ENCODE data around the gene SESN1. TPM values are rescaled to one million over a fixed set of nuclear protein-coding genes. Genes with fewer than 3 reads are reported as not detected.
"Not testable (repeated sequence)": the region's sequence is repeated elsewhere in the genome, so short reads cannot be mapped to it uniquely, and the experiment has no call there.

The SESN1 gene
- polyA plus RNA-seq, 1 donor (not counting 4 experiments of a cell fraction or from before 2014, with no cell fraction given): 21.4 TPM

- Histone ChIP-seq H3K9ac (ENCODE audit: control insufficient read depth, extremely low read depth, insufficient read depth, low read length) (no peak overlapping the region), H3K27ac (ENCODE audit: control insufficient read depth, insufficient read depth, low read length) (no peak overlapping the region), H3K4me3 (ENCODE audit: control insufficient read depth in 2 of 3, extremely low read depth in 1 of 3, insufficient read depth in 2 of 3, low read depth in 1 of 3, low read length in 3 of 3) (peak overlapping the region in 2 of 3 experiments; percentile 29 to 43), H4K20me1 (ENCODE audit: control insufficient read depth, extremely low read depth, insufficient read depth, low read length) (no peaks in the 10 kb centered on the region), H3K4me2 (ENCODE audit: control insufficient read depth, extremely low read depth, insufficient read depth, low read depth, low read length) (peak overlapping the region; percentile 70), H2AFZ (ENCODE audit: control insufficient read depth, low read length) (peak overlapping the region; percentile 1), H3K9me1 (ENCODE audit: control insufficient read depth, extremely low read depth, insufficient read depth, low read length) (no peaks in the 10 kb centered on the region), H3K9me3 (ENCODE audit: control insufficient read depth, low read depth, low read length) (no peaks in the 10 kb centered on the region), H3K4me1 (ENCODE audit: control insufficient read depth, extremely low read depth, insufficient read depth, low read length) (peaks cover 30% of the 10 kb centered on the region), H3K36me3 (ENCODE audit: control insufficient read depth in 2 of 2, extremely low read depth in 1 of 2, insufficient read depth in 2 of 2, low read length in 2 of 2) (no peaks in the 10 kb centered on the region), H3K79me2 (ENCODE audit: control insufficient read depth, insufficient read depth, low read length) (peaks cover 4% of the 10 kb centered on the region), H3K27me3 (ENCODE audit: control insufficient read depth, extremely low read depth, insufficient read depth, low read length) (no peaks in the 10 kb centered on the region)
- no peak for TF ChIP-seq CTCF (optimal IDR thresholded peaks at IDR 0.05 in 1 of 3, IDR thresholded peaks at IDR 0.05 in 1 of 3, conservative IDR thresholded peaks at IDR 0.05 in 1 of 3; ENCODE audit: extremely low read depth in 1 of 3, insufficient read depth in 2 of 3, low read length in 3 of 3)
- TF ChIP-seq EZH2 (IDR thresholded peaks at IDR 0.05; ENCODE audit: low read length): no peak
- dilution Hi-C loops (cut with MboI; ENCODE audit: extremely low pct_ligation_motif_present, low sequenced_read_pairs): no loop called here
- DNase-seq (ENCODE audit: low read depth, low spot score): no peak
- peak; percentile 49 for FAIRE-seq
Observed at GRCh38 chr6:109117346-109118035, 22.8 kb upstream of the SESN1 start.

GRCh38 chr6:109112663-109113062 is 18.0 kb upstream of the SESN1 start:
- H3K4me3 ChIP-seq (ENCODE audit: control insufficient read depth in 2 of 3, extremely low read depth in 1 of 3, insufficient read depth in 2 of 3, low read depth in 1 of 3, low read length in 3 of 3); dilution Hi-C loops (cut with MboI; ENCODE audit: extremely low pct_ligation_motif_present, low sequenced_read_pairs): not testable (repeated sequence)

DNA sequence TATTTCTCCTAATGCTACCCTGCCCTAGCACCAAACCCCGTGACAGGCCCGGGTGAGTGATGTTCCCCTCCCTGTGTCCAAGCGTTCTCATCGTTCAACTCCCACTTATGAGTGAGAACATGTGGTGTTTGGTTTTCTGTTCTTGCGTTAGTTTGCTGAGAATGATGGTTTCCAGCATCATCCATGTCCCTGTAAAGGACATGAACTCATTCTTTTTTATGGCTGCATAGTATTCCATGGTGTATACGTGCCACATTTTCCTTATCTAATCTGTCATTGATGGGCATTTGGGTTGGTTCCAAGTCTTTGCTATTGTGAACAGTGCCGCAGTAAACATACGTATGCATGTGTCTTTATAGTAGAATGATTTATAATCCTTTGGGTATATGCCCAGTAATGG is 15.0 kb upstream of the SESN1 start:
- H3K27ac ChIP-seq (ENCODE audit: control insufficient read depth, insufficient read depth, low read length); dilution Hi-C loops (cut with MboI; ENCODE audit: extremely low pct_ligation_motif_present, low sequenced_read_pairs); DNase-seq (ENCODE audit: low read depth, low spot score); FAIRE-seq; H3K4me2 ChIP-seq (ENCODE audit: control insufficient read depth, extremely low read depth, insufficient read depth, low read depth, low read length); H4K20me1 ChIP-seq (ENCODE audit: control insufficient read depth, extremely low read depth, insufficient read depth, low read length); H3K4me3 ChIP-seq (ENCODE audit: control insufficient read depth in 2 of 3, extremely low read depth in 1 of 3, insufficient read depth in 2 of 3, low read depth in 1 of 3, low read length in 3 of 3); H3K9me3 ChIP-seq (ENCODE audit: control insufficient read depth, low read depth, low read length); H3K79me2 ChIP-seq (ENCODE audit: control insufficient read depth, insufficient read depth, low read length); H3K9ac ChIP-seq (ENCODE audit: control insufficient read depth, extremely low read depth, insufficient read depth, low read length); H3K9me1 ChIP-seq (ENCODE audit: control insufficient read depth, extremely low read depth, insufficient read depth, low read length); H3K36me3 ChIP-seq (ENCODE audit: control insufficient read depth in 2 of 2, extremely low read depth in 1 of 2, insufficient read depth in 2 of 2, low read length in 2 of 2); H3K4me1 ChIP-seq (ENCODE audit: control insufficient read depth, extremely low read depth, insufficient read depth, low read length); H3K27me3 ChIP-seq (ENCODE audit: control insufficient read depth, extremely low read depth, insufficient read depth, low read length); H2AFZ ChIP-seq (ENCODE audit: control insufficient read depth, low read length): not testable (repeated sequence)

More at GRCh38 chr6:109112663-109113062, 18.0 kb upstream of the SESN1 start:
- not testable (repeated sequence) for H3K36me3 ChIP-seq (ENCODE audit: control insufficient read depth in 2 of 2, extremely low read depth in 1 of 2, insufficient read depth in 2 of 2, low read length in 2 of 2); H3K9ac ChIP-seq (ENCODE audit: control insufficient read depth, extremely low read depth, insufficient read depth, low read length); H3K79me2 ChIP-seq (ENCODE audit: control insufficient read depth, insufficient read depth, low read length); H3K9me1 ChIP-seq (ENCODE audit: control insufficient read depth, extremely low read depth, insufficient read depth, low read length); H3K27ac ChIP-seq (ENCODE audit: control insufficient read depth, insufficient read depth, low read length); H4K20me1 ChIP-seq (ENCODE audit: control insufficient read depth, extremely low read depth, insufficient read depth, low read length); FAIRE-seq; H3K27me3 ChIP-seq (ENCODE audit: control insufficient read depth, extremely low read depth, insufficient read depth, low read length); H2AFZ ChIP-seq (ENCODE audit: control insufficient read depth, low read length); H3K4me2 ChIP-seq (ENCODE audit: control insufficient read depth, extremely low read depth, insufficient read depth, low read depth, low read length); H3K9me3 ChIP-seq (ENCODE audit: control insufficient read depth, low read depth, low read length); DNase-seq (ENCODE audit: low read depth, low spot score)
- peaks cover 12% of the 10 kb centered on the region for H3K4me1 ChIP-seq (ENCODE audit: control insufficient read depth, extremely low read depth, insufficient read depth, low read length)

All from keratinocyte (primary cell).